Activated T-cell treated with anti-CD3 and anti-CD28 coated beads, Interleukin-2, amount 50 U/mL, for 72 hours (primary cell): ENCODE measurements around the gene PXYLP1. TPM values are rescaled to one million over a fixed set of nuclear protein-coding genes. Genes with fewer than 3 reads are reported as not detected.
A peak's percentile ranks its signal among the peaks of the same experiment; 100 is the strongest.

Experiments
- ATAC-seq, 2 donors: fragments of 150-1000 bp; cut with Tn5 transposase; replicated peaks in 1 of 2; 2 replicates each; pipeline ENCODE4 v1.10.0; 2021; ENCODE audit warnings: moderate library complexity in 2 of 2, mild to moderate bottlenecking in 1 of 2
- DNase-seq, 2 donors: peaks; one replicate each; pipeline ENCODE4 v3.0.0; 2021 to 2022; ENCODE audit warnings: mixed read lengths in 1 of 2
- H3K27ac Mint-ChIP-seq: one replicate; pipeline ENCODE4 v1.8.0; 2022; ENCODE audit warnings: mild to moderate bottlenecking, moderate library complexity, mixed read lengths
- H3K27me3 Mint-ChIP-seq: one replicate; pipeline ENCODE4 v1.8.0; 2022; ENCODE audit warnings: low read depth, mixed read lengths
- H3K36me3 Mint-ChIP-seq, 2 donors: one replicate each; pipeline ENCODE4 v1.8.0; 2022; ENCODE audit warnings: mixed read lengths in 2 of 2, mild to moderate bottlenecking in 1 of 2; ENCODE audit not compliant: insufficient read depth in 2 of 2
- H3K4me1 Mint-ChIP-seq: one replicate; pipeline ENCODE4 v1.8.0; 2022; ENCODE audit warnings: low read depth, mixed read lengths
- H3K4me3 Mint-ChIP-seq, 2 donors: one replicate each; pipeline ENCODE4 v1.8.0; 2022; ENCODE audit warnings: mild to moderate bottlenecking in 2 of 2, mixed read lengths in 2 of 2, moderate library complexity in 2 of 2
- H3K9me3 Mint-ChIP-seq, 2 donors: one replicate each; pipeline ENCODE4 v1.8.0; 2022; ENCODE audit warnings: mixed read lengths in 2 of 2
- total RNA-seq, 2 donors: library from RNA; stranded (reverse); gene quantifications; one replicate each; pipeline ENCODE4 v1.2.3, GENCODE V29; 2022

PXYLP1 gene
- total RNA-seq, 2 donors from 2014 or later, result 13.2 to 14.3 TPM

GRCh38 chr3:141259821-141260629 lies 28.4 kb downstream of the PXYLP1 start:
- ATAC-seq, result no peak
- Mint-ChIP-seq H3K36me3 (no peaks in the 10 kb centered on the region), H3K9me3 (no peaks in the 10 kb centered on the region), H3K4me1 (peaks cover 72% of the 10 kb centered on the region), H3K4me3 (no peak overlapping the region), H3K27me3 (no peaks in the 10 kb centered on the region), H3K27ac (no peak overlapping the region)
- DNase-seq, result no peak

GRCh38 chr3:141260630-141260927 lies 29.0 kb downstream of the PXYLP1 start:
- ATAC-seq (no peak), DNase-seq (no peak)
- H3K27ac Mint-ChIP-seq, result no peak overlapping the region
- H3K36me3 Mint-ChIP-seq, result peaks cover 0 to 3% of the 10 kb centered on the region in 2 donors
- no peak overlapping the region for H3K4me3 Mint-ChIP-seq
- peaks cover 70% of the 10 kb centered on the region for H3K4me1 Mint-ChIP-seq
- H3K9me3 Mint-ChIP-seq, result no peaks in the 10 kb centered on the region
- no peaks in the 10 kb centered on the region for H3K27me3 Mint-ChIP-seq

GRCh38 chr3:141261472-141262307 lies 30.1 kb downstream of the PXYLP1 start:
- Mint-ChIP-seq H3K9me3 (no peaks in the 10 kb centered on the region), H3K4me3 (peak overlapping the region; percentile 38 to 52), H3K36me3 (peaks cover 0 to 3% of the 10 kb centered on the region in 2 donors), H3K27me3 (no peaks in the 10 kb centered on the region), H3K27ac (peak overlapping the region; percentile 56), H3K4me1 (peaks cover 70% of the 10 kb centered on the region)
- peak; percentile 56 to 68 for ATAC-seq
- DNase-seq, result peak in 1 of 2 donors; percentile 34

- ATAC-seq (no peak), DNase-seq (no peak)
- peaks cover 0 to 3% of the 10 kb centered on the region in 2 donors for H3K36me3 Mint-ChIP-seq
- H3K27ac Mint-ChIP-seq, result peak overlapping the region; percentile 55
- H3K4me3 Mint-ChIP-seq, result peak overlapping the region; percentile 59 to 79
- H3K9me3 Mint-ChIP-seq, result no peaks in the 10 kb centered on the region
- no peaks in the 10 kb centered on the region for H3K27me3 Mint-ChIP-seq
- peaks cover 75% of the 10 kb centered on the region for H3K4me1 Mint-ChIP-seq
Observed at GRCh38 chr3:141262308-141262705, 30.7 kb downstream of the PXYLP1 start.

- Mint-ChIP-seq H3K27ac (peak overlapping the region; percentile 85), H3K27me3 (no peaks in the 10 kb centered on the region), H3K9me3 (no peaks in the 10 kb centered on the region), H3K4me1 (peaks cover 58% of the 10 kb centered on the region), H3K4me3 (peak overlapping the region; percentile 79 to 80), H3K36me3 (peaks cover 0 to 3% of the 10 kb centered on the region in 2 donors)
- ATAC-seq, result no peak
- DNase-seq, result no peak
Observed at GRCh38 chr3:141266186-141266585, 34.6 kb downstream of the PXYLP1 start.

GRCh38 chr3:141266797-141267555 lies 35.4 kb downstream of the PXYLP1 start:
- peaks cover 0 to 3% of the 10 kb centered on the region in 2 donors for H3K36me3 Mint-ChIP-seq
- H3K9me3 Mint-ChIP-seq, result no peaks in the 10 kb centered on the region
- H3K27me3 Mint-ChIP-seq, result no peaks in the 10 kb centered on the region
- H3K4me1 Mint-ChIP-seq, result peaks cover 50% of the 10 kb centered on the region
- peak; percentile 45 to 52 for DNase-seq
- H3K4me3 Mint-ChIP-seq, result peak overlapping the region; percentile 79 to 80
- peak overlapping the region; percentile 85 for H3K27ac Mint-ChIP-seq
- ATAC-seq, result peak; percentile 79 to 86

GRCh38 chr3:141267629-141268028 lies 36.0 kb downstream of the PXYLP1 start:
- H3K9me3 Mint-ChIP-seq, result no peaks in the 10 kb centered on the region
- DNase-seq (no peak), ATAC-seq (no peak)
- peaks cover 0 to 3% of the 10 kb centered on the region in 2 donors for H3K36me3 Mint-ChIP-seq
- H3K27ac Mint-ChIP-seq, result peak overlapping the region; percentile 85
- no peaks in the 10 kb centered on the region for H3K27me3 Mint-ChIP-seq
- peak overlapping the region; percentile 79 to 80 for H3K4me3 Mint-ChIP-seq
- peaks cover 44% of the 10 kb centered on the region for H3K4me1 Mint-ChIP-seq

- DNase-seq (no peak), ATAC-seq (no peak)
- Mint-ChIP-seq H3K27me3 (no peaks in the 10 kb centered on the region), H3K4me1 (peaks cover 40% of the 10 kb centered on the region), H3K27ac (peak overlapping the region; percentile 86), H3K36me3 (peaks cover 0 to 3% of the 10 kb centered on the region in 2 donors), H3K4me3 (peak overlapping the region; percentile 79 to 80), H3K9me3 (no peaks in the 10 kb centered on the region)
Observed at GRCh38 chr3:141268306-141268705, 36.7 kb downstream of the PXYLP1 start.

GRCh38 chr3:141268791-141269190 lies 37.2 kb downstream of the PXYLP1 start:
- H3K9me3 Mint-ChIP-seq, result no peaks in the 10 kb centered on the region
- peaks cover 0 to 3% of the 10 kb centered on the region in 2 donors for H3K36me3 Mint-ChIP-seq
- H3K27ac Mint-ChIP-seq, result no peak overlapping the region
- DNase-seq (no peak), ATAC-seq (no peak)
- peaks cover 45% of the 10 kb centered on the region for H3K4me1 Mint-ChIP-seq
- no peak overlapping the region for H3K4me3 Mint-ChIP-seq
- no peaks in the 10 kb centered on the region for H3K27me3 Mint-ChIP-seq

- H3K4me1 Mint-ChIP-seq, result peaks cover 57% of the 10 kb centered on the region
Observed at GRCh38 chr3:141269961-141270360, 38.3 kb downstream of the PXYLP1 start.

GRCh38 chr3:141271279-141272030 lies 39.8 kb downstream of the PXYLP1 start:
- ATAC-seq (no peak), DNase-seq (no peak)
- H3K9me3 Mint-ChIP-seq, result no peaks in the 10 kb centered on the region
- H3K27ac Mint-ChIP-seq, result no peak overlapping the region
- H3K36me3 Mint-ChIP-seq, result no peaks in the 10 kb centered on the region
- H3K27me3 Mint-ChIP-seq, result no peaks in the 10 kb centered on the region
- no peak overlapping the region for H3K4me3 Mint-ChIP-seq
- peaks cover 50% of the 10 kb centered on the region for H3K4me1 Mint-ChIP-seq

More at GRCh38 chr3:141269961-141270360, 38.3 kb downstream of the PXYLP1 start:
- no peak for DNase-seq
- Mint-ChIP-seq H3K36me3 (peaks cover 0 to 3% of the 10 kb centered on the region in 2 donors), H3K27ac (no peak overlapping the region), H3K4me3 (no peak overlapping the region), H3K27me3 (no peaks in the 10 kb centered on the region), H3K9me3 (no peaks in the 10 kb centered on the region)
- ATAC-seq, result no peak

GRCh38 chr3:141272906-141273662 lies 41.5 kb downstream of the PXYLP1 start:
- peaks cover 34% of the 10 kb centered on the region for H3K4me1 Mint-ChIP-seq
- no peaks in the 10 kb centered on the region for H3K36me3 Mint-ChIP-seq
- no peak overlapping the region for H3K4me3 Mint-ChIP-seq
- ATAC-seq (no peak), DNase-seq (no peak)
- H3K27me3 Mint-ChIP-seq, result no peaks in the 10 kb centered on the region
- no peak overlapping the region for H3K27ac Mint-ChIP-seq
- no peaks in the 10 kb centered on the region for H3K9me3 Mint-ChIP-seq
